Left kidney (tissue), 2 donors: Measurements from ENCODE around the gene SNX1. TPM values are rescaled to one million over a fixed set of nuclear protein-coding genes. Genes with fewer than 3 reads are reported as not detected.
"Not testable (repeated sequence)": the region's sequence is repeated elsewhere in the genome, so short reads cannot be mapped to it uniquely, and the experiment has no call there.

Experiments
- DNase-seq: peaks from one replicate; pipeline ENCODE4 v3.0.0-alpha.2; 2013
- polyA plus RNA-seq: library from polyadenylated mRNA; unstranded; fragments of 120-200 nt; gene quantifications from one replicate; pipeline ENCODE4 v1.2.1, GENCODE V29; 2013; ENCODE audit not compliant: insufficient read length

Gene SNX1
- polyA plus RNA-seq, 1 donor, result 128 TPM

DNA sequence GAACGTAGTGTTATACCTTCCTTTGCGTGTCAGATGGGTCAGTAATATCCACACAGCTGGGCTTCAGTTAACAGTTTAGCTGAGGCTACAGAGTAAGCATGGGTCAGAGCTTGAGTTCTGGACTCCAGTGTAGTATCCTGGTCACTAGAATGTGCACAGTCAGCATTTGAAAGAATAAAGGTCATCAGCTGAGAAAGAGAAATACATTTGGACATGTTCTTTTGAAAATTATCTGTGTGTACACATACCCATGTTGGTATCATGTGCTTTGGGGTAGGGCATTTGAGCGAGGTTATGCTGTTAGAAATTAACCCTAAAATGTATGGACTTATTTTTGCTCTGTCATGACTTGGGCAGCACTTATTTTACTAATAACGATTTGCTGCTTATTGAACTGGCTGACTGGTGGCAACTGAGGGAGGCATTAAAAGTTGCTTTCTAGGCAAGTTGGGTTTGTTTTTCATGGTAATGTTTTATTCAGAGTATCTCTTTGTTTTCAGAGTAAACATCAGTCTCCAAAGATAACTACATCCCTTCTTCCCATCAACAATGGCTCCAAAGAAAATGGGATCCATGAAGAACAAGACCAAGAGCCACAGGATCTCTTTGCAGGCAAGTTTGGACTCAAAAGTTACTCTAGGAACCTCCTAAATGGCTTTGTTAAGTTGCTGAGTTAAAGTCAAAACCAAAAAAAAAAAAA is 16.4 kb downstream of the SNX1 start:
- DNase-seq, result no peak

DNA sequence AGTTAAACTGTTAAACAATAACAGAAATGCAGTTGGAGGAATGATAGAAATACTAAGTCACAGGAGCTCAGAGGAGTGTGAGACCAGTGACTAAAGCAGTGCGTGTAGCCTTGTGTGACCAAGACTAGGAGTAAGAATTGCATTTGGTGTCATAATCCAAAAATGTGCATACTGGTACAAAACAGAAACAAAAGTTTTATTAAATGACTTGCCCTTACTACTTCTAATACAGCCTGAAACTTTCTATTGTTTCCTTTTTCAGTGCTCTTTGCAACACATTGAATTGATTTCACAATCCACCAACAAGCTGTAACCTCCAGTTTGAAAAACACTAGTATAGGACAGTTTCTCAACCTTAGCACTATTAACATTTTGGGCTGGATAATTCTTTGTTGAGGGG is 17.1 kb downstream of the SNX1 start:
- DNase-seq, result no peak

DNA sequence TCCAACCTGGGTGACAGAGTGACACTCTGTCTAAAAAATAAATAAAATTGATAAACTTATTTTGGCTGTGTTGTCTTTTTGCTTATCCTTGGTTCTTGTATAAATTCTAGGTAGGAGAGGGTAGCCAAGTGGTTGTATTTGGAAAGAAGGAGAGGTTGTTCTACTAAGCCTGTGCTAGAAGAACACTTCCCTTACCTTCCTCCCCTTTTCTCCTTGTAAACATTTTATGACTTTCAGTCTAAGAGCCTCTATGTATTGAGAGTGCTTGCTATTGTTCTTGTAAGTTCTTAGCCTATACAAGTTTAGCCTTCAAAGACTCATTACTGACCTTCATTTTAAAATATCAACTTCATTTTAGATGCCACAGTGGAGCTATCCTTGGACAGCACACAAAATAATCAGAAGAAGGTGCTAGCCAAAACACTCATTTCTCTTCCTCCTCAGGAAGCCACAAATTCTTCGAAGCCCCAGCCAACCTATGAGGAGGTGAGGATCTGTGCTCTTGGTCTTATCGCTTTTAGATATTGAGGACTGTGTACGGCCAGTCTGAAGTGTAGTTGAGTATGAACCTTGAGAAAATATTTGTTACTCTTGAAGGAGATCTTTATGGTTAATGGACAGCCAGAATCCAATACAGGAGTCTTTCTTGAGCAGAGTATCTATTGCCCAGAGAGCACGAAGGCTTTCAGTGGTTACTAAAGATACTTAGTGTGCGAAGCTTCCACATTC is 22.1 kb downstream of the SNX1 start:
- no peak for DNase-seq

DNA sequence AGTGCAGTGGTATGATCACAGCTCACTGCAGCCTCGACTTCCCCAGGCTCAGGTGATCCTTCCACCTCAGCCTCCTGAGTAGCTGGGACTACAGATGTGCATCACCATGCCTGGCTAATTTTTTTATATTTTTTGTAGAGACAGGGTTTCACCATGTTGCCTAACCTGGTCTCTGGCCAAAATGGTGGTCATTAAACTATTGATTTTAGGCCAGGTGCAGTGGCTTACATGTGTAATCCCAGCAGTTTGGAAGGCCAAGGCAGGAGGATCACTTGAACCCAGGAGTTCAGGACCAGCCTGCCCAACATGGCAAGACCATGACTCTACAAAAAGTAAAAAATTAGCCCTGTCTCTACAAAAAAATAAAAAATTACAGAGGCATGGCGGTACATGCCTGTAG is 24.5 kb downstream of the SNX1 start:
- DNase-seq, result not testable (repeated sequence)

DNA sequence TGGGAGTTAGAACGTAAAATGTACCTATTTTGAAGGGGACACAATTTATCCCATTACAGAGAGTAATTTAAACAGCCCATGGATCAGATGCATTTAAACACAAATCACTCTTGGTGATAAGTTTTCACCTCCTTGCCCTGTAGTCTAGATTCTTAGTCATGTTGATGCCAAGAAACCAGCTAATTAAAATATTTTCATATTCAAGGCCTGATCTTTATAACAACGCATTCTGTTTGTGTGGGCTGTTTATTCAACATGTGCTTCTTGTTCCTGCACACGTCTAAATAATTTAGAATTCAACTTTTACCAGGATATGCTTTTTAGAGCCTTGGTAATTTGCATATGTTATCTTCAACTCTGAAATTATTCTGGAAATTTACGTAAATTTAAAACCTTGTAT is 25.8 kb downstream of the SNX1 start:
- DNase-seq, result no peak

DNA sequence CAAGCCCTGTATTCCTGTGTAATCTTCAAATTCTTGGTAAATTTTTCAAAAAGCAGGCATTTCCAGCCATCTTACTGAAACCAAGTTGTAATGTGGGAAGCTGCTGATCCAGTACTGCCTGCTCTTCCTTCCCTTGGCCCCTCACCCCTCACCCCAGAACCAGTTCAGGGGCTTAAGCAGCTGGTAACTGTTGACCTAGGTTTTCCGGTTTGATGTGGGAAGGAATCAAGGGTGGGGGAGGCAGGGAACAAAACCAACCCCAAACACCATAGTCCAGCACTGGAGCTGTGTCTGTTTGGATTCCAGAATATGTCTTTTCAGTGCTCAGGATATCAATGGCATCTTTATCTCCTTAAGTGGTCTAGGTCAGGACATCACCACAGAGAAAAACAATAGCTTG is 26.7 kb downstream of the SNX1 start:
- DNase-seq, result no peak

DNA sequence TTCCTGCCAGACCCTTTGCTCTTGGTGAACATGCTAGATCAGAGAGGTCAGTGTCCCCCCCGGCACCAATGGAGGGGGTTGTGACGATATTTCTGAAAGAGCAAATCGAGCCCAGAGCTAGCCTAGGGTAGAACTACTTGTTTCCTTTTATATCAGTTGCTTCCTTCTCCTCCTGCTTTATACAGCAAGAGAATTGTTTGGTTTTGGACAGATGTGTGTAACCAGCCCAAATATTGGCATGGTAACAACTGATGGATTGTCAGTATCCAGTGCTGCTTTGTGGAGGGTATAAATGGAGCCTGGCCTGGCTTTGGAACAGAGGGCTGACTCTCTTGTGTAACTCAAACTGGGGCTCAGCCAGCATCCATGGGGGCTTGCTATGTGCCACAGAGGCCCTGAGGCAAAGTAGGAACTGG is 27.2 kb downstream of the SNX1 start:
- DNase-seq, result no peak

DNA sequence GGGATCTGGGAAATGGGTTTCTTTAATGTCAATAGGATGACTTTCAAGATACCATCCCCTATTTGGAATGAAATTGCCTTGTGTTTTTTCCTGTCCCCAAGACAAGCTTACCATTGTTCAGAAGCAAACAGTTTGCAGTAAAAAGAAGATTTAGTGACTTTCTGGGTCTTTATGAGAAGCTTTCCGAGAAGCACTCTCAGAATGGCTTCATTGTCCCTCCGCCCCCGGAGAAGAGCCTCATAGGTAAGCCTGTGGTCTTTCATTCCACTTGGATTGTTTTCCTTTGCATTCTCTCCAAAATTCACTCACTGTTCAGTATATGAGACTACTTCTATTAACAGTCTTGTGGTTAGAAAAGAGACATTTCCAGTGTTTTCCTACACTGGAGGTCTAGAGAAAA is 30.2 kb downstream of the SNX1 start:
- DNase-seq, result no peak

DNA sequence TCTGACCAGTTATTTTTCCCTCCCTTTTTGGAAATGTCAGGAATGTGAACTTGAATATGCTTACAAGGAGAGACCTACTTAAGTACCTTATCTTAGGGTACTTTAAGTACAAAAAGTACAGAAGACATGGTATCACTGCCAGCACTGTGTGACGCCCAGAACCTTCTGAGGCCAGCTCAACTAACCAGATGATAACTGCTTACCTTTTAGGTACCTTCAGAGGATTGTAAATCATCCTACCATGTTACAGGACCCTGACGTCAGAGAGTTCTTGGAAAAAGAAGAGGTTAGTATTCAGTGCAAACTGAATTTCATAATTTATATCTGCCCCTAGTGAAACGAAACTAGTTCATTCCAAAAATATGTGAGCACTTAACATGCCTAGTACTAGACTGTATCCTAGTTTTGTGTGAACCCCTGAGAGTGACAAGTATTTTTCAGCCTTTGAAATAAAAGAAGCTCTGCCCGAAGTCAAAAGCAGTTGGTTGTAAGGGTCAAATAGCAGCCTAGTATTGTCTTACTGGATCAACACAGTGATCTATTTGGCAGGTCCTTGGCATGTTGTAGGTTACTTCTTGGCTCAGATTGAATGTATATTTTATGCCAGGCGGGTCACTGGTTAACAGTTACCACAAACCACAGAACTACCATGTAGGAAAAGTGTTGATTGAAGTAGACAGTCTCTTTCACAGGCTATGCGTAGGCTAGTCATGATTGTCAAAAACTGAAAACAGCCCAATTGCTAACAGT is 31.9 kb downstream of the SNX1 start:
- DNase-seq, result no peak

DNA sequence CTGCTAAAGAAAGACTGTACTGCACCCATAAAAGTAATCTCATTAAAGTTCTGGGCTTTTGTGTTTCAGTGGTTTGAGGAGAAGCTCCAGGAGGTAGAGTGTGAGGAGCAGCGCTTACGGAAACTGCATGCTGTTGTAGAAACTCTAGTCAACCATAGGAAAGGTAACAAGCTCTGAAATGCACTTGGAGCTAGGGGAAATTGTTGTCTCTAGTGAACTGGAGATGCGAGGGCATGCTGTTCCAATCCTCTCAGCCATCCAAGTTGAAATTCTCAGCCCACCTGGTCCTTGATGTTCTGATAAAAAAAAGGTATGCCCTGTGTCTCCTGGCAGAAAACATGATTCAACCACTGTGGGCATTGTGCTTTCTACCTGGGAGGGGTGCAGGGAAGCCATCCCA is 34.4 kb downstream of the SNX1 start:
- no peak for DNase-seq

DNA sequence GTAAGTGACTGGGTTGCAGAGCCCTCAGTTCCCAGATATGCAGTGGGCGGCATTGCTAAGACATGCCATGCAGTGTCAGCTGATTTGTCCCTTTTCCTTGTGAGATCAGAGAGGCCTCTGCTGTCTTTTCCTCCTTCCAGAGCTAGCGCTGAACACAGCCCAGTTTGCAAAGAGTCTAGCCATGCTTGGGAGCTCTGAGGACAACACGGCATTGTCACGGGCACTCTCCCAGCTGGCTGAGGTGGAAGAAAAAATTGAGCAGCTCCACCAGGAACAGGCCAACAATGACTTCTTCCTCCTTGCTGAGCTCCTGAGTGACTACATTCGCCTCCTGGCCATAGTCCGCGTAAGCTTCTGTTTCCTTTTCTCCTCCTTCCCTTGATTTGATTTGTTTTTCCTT is 35.8 kb downstream of the SNX1 start:
- no peak for DNase-seq

DNA sequence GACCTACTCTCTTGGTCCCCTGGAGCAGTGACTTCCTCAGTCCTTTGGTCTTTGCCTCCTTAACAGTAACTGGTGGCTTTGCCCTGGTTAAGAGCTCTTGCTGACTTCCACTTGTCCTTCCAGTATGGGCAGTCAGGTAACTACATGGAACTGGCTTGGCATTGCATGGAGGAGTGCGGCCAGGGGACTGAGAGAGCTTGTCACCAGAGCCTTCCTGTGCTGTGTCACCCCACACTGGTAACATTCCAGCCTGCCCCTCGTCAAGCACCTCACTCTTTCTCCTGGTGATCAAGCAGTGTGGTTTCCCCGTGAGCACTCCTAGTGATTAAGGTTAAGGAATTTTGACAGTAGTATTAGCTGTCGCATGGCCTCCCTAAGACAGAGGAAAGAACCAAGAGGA is 36.4 kb downstream of the SNX1 start:
- no peak for DNase-seq

DNA sequence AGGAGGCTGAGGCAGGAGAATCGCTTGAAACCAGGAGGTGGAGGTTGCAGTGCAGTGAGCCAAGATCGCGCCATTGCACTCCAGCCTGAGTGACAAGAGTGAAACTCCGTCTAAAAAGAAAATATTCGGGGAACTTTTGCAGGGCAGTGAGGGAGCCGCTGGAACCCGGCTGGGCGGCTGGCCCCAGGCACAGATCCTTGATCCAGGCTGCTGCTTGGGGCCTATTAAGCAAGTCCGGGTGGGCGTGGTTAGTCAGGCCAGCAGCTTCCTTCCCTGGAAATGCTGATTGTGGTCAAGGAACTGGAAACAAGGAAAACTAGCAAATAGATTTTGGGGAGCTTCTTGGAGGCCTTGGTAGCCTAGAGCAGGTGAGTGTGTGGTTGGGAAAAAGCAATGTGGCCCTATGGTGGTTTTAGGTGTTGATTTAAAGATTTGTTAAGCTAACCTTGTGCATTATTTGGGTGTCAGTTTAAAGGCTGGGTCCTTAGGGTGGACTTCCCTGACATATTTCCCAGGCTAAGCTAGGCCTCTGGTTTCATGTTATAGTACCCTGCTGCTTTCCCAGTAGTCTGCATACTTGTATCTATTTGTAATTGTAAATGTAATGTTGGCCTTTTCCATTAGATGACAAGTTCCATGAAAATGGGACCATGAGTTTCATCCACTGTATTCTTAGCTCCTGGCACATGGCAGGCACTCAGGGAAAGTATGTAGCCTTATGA is 38.0 kb downstream of the SNX1 start:
- DNase-seq, result no peak

DNA sequence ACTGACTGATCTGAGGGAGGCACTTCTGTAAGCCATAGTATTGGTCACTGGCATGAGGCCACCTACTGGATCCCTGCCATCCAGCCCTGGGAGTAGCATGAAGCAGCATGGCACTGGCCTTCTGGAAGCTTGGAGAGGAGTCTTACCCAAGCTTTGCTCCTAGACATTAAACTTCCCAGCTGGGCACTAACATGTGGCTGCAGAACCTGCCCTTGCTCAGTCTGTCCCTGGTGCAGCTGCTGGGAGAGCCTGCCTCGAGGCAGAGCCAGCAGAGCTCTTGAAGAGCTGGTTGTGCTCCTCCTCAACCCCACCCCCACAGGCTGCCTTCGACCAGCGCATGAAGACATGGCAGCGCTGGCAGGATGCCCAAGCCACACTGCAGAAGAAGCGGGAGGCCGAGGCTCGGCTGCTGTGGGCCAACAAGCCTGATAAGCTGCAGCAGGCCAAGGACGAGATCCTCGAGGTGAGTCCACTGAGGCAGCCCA is 38.6 kb downstream of the SNX1 start:
- no peak for DNase-seq

DNA sequence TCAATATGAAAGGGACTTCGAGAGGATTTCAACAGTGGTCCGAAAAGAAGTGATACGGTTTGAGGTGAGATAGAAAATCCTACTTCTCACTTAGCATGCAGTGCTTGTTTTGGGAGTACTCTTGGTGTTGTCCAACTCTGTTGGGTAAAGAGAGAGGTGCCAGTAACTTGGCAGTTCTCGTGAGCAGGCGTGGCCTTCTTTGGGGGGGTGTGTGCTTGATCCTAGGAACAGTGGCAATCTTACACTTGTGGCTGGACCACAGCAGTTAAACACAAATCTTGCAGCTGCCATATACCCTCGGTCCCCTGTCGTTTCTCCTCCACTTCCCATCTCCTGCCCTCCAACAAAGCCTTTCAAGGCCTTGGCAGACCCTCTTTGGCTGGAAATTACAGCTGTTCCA is 40.6 kb downstream of the SNX1 start:
- no peak for DNase-seq

DNA sequence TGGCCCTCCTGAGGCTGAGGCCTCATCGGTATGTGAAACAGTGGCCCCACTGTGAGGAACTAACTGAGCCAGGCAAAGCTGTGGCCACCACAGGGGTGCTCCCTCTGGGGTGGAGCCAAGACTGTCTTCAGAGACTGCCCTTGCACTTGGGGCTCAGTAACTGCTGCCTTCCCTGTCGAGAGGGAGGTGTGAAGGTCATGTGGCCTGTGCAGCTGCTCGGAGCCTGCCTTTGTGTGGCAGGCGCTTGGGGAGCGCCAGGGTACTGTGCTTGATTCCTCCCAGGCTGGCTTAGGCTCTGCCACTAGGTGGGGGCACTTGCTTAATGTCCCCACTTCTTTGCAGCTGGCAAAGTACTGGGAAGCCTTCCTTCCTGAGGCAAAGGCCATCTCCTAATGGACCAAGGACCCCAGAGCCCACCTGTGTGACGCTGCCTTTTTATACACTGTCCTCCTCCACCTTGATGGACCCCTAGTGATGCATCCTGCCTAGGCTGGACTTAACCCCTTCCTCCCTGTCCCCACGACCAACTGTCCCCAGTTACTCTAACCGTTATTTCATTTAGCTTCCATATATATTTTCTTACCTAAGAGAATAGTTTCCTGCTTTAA is 41.5 kb downstream of the SNX1 start:
- DNase-seq, result no peak

DNA sequence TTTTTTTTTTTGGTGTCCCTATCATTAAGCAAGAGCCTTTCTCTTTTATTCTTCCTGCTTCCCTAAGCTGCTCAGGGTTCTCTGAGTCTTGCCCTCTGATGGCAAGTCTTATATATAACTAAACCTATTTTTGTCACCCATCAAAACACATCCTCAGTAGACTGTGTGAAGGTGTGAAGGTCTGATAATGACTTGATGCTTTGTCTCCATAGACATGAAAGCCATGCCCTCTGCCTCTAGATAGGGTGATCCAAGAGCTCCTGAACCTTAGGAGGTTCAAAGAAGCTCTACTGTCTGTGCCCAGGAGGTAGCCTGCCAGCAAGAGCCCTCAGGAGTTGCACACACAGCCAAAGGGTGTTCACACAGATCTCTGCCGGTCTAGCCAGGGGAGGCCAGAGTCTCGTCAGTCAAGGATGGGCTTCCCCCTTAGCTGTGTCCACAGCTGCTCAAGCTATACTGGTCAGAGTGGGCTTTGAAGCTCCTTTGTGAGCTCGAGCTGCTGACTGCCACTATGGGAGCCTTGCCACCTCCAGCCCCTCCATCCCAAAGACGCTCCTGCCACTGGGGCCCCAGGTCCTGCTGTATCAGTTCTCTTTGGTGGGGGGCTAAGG is 42.7 kb downstream of the SNX1 start:
- no peak for DNase-seq

DNA sequence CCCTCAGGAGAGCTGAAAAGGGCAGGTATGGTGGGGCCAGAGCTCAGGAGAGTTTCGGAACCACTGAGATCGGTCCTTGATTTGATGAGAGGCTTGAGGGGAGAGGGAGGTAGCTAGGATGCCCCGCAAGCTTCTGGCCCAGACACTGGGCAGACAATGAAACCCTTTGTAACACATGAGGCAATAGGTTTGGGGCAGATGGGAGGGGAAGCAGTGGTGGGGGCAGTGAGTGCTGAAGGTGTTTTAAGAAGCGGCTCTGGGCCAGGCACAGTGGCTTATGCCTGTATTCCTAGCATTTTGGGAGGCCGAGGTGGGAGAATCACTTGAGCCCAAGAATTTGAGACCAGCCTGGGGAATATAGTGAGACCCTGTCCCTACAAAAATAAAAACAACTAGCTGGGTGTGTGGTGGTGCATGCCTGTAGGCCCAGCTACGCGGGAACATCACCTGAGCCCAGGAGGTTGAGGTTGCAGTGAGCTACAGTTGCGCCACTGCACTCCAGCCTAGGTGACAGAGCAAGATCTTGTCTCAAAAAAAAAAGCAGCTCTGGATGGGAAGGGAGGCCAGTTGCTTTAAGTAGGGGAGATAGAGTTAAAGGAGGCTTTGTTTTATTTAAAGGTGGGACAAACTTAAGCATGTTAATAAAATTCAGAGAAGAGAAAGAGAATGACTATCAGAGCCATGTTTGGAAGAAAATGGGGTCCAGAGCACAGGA is 46.2 kb downstream of the SNX1 start:
- no peak for DNase-seq

DNA sequence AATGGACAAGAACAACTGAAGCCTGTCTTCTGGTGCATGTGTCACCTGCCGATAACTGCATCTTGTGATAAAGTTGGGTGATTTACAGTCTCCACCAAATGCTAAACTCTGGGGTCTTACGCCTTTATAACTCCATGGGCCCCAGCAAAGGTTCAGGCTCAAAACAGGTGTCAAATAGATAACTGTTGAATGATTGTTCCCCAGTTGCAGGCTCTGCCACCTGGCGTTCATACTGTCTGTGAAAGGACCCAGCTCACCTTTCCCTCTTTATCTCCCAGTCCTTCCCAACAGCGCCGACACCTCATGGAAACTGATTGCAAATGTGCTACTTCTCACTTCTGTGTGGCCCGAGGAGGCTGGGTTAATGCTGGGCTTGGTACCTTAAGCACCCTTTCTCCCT is 47.5 kb downstream of the SNX1 start:
- no peak for DNase-seq

DNA sequence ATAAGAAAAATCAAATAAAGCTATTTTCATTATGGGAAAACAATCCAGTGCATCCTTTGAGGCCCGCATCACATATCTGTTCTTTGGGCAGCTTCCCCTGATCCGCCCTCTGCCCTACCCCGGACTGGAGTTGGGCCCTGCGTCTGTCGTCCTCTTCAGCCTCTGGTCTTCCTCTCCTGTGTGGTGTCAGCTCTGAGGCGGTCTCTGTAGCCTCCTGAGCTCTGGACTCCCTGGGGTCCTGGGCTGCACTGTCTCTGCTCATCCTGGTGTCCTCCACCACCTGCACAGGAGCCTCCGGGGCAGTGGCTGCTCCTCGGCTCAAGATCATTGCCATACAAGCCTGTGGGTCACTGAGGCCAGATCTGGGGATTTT is 48.4 kb downstream of the SNX1 start:
- DNase-seq, result no peak
